ENCODE results near the gene ZBTB16. TPM values are rescaled to one million over a fixed set of nuclear protein-coding genes. Genes with fewer than 3 reads are reported as not detected.

Gene ZBTB16
- total RNA-seq, 1 experiment from 2014 or later, result 0.44 TPM

DNA sequence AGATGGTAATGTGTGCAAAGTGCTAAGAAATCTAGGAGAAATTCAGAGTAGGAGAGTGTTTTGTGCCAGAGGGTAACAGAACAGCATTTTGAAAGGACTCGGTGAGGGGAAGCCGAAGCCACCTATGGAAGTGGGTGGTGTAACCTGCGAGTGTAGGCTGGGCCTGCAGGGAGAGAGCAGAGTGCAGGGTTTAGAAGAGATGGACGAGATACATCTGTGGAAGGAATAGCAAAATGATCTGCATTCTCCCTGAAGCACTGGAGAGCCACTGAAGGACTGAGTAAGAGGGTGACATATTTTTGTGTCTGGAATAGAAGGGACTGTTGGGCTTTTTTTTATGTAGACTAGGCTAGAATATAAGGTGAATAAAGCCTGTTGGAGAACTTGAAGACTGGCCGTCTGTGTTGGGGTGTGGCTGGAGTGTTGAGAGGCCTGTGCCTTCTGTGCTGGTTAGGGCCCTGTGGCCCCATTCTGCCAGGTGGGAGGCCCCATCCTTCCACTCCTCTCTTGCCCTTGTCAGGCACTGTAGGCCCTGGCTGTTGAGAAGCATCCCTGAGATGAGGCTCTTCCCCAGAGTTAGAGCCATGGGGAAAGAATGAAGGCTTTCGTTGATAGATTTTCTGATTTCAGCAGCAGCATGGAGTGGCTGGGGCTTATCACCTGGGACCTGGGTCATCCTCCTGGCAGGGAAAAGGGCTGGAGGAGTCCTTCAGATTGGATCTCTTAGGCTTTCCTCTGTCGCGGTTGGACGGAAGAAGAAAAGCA is 102.2 kb downstream of the ZBTB16 start:
- no TSS peak for BruUV-seq (replicated peaks)
- Histone ChIP-seq H3K4me3 (no peak overlapping the region), H3K79me2 (ENCODE audit: low read depth) (no peaks in the 10 kb centered on the region), H3K9me3 (ENCODE audit: insufficient read depth, low read depth) (no peaks in the 10 kb centered on the region), H3K4me2 (no peak overlapping the region), H4K20me1 (ENCODE audit: insufficient read depth) (peaks cover 11% of the 10 kb centered on the region), H3K36me3 (ENCODE audit: low read depth) (no peaks in the 10 kb centered on the region), H3K4me1 (replicated peaks; ENCODE audit: insufficient read depth) (peaks cover 16% of the 10 kb centered on the region), H3F3A (ENCODE audit: insufficient read depth, low read depth) (no peaks in the 10 kb centered on the region), H3K27me3 (ENCODE audit: insufficient read depth, low read depth) (peaks cover 87% of the 10 kb centered on the region), H3K27ac (no peak overlapping the region), H2AFZ (no peak overlapping the region), H3K9me2 (ENCODE audit: insufficient read depth) (no peaks in the 10 kb centered on the region)
- ChIA-PET POLR2A (ENCODE audit: unreplicated experiment) (no interaction called here), CTCF (no interaction called here)
- DNase-seq, result no peak
- TF ChIP-seq, protein P1, sequence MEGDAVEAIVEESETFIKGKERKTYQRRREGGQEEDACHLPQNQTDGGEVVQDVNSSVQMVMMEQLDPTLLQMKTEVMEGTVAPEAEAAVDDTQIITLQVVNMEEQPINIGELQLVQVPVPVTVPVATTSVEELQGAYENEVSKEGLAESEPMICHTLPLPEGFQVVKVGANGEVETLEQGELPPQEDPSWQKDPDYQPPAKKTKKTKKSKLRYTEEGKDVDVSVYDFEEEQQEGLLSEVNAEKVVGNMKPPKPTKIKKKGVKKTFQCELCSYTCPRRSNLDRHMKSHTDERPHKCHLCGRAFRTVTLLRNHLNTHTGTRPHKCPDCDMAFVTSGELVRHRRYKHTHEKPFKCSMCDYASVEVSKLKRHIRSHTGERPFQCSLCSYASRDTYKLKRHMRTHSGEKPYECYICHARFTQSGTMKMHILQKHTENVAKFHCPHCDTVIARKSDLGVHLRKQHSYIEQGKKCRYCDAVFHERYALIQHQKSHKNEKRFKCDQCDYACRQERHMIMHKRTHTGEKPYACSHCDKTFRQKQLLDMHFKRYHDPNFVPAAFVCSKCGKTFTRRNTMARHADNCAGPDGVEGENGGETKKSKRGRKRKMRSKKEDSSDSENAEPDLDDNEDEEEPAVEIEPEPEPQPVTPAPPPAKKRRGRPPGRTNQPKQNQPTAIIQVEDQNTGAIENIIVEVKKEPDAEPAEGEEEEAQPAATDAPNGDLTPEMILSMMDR (conservative IDR thresholded peaks at IDR 0.05), result no peak
- TF ChIP-seq EZH2 (IDR thresholded peaks at IDR 0.05; ENCODE audit: low read depth), result no peak
- intact Hi-C loops (cut with micrococcal nuclease; ENCODE audit: unreplicated experiment), result no loop called here

DNA sequence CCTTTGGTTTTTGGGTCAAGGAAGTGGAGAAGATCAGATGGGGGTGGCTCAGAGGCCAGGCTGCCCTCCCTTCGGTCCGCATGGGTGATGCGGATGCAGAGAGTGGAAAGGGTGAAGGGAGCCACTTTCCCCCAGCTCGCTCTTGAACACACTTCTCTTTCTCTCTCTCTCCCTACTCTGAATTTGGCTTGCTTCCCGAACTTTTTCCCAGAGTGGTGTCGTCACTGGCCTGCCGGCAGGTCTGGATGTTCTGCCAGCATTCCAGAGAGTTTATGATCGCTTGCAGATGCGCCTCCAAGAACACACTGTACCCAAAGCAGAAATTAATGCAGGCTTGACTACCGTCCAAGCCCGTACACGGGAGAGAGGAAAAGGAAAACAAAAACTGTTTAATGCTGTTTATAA is 103.2 kb downstream of the ZBTB16 start:
- intact Hi-C loops (cut with micrococcal nuclease; ENCODE audit: unreplicated experiment), result no loop called here
- H3K4me2 ChIP-seq, result no peak overlapping the region
- TF ChIP-seq, protein P1 (conservative IDR thresholded peaks at IDR 0.05), result no peak
- no peak for TF ChIP-seq EZH2 (IDR thresholded peaks at IDR 0.05; ENCODE audit: low read depth)
- ChIA-PET POLR2A (ENCODE audit: unreplicated experiment) (no interaction called here), CTCF (no interaction called here)
- no TSS peak for BruUV-seq (replicated peaks)
- peaks cover 25% of the 10 kb centered on the region for H3K4me1 ChIP-seq (replicated peaks; ENCODE audit: insufficient read depth)
- H3K9me2 ChIP-seq (ENCODE audit: insufficient read depth), result no peaks in the 10 kb centered on the region
- H3K9me3 ChIP-seq (ENCODE audit: insufficient read depth, low read depth), result no peaks in the 10 kb centered on the region
- no peaks in the 10 kb centered on the region for H3K79me2 ChIP-seq (ENCODE audit: low read depth)
- DNase-seq, result peak in 1 of 2 experiments; percentile 45
- no peak overlapping the region for H2AFZ ChIP-seq
- H4K20me1 ChIP-seq (ENCODE audit: insufficient read depth), result peaks cover 6% of the 10 kb centered on the region
- no peak overlapping the region for H3K4me3 ChIP-seq
- no peaks in the 10 kb centered on the region for H3F3A ChIP-seq (ENCODE audit: insufficient read depth, low read depth)
- H3K27ac ChIP-seq, result no peak overlapping the region
- H3K27me3 ChIP-seq (ENCODE audit: insufficient read depth, low read depth), result peaks cover 86% of the 10 kb centered on the region
- H3K36me3 ChIP-seq (ENCODE audit: low read depth), result no peaks in the 10 kb centered on the region

DNA sequence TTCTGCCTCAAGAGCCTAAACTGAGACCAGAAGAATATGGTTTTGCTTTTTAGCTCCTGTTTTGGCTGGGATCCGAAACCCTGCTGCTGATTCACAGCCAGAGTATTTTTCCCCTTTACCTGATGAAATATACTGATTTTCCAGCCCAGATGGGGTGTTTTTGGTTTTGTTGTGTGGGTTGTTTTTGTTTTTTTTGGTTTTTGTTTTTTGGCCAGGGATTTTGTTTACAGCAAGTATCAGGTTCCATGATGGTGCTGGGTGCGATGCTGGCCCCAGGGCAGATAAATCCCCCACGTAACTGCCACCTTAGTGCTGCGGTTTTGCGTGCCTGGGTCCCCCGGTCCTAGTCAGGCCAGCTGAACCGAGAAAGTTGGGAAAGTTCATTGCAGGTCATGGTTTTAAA is 103.7 kb downstream of the ZBTB16 start:
- no peak overlapping the region for H3K4me2 ChIP-seq
- H3F3A ChIP-seq (ENCODE audit: insufficient read depth, low read depth), result no peaks in the 10 kb centered on the region
- H2AFZ ChIP-seq, result no peak overlapping the region
- ChIA-PET CTCF (no interaction called here), POLR2A (ENCODE audit: unreplicated experiment) (no interaction called here)
- peaks cover 6% of the 10 kb centered on the region for H4K20me1 ChIP-seq (ENCODE audit: insufficient read depth)
- H3K4me1 ChIP-seq (replicated peaks; ENCODE audit: insufficient read depth), result peaks cover 25% of the 10 kb centered on the region
- H3K9me3 ChIP-seq (ENCODE audit: insufficient read depth, low read depth), result no peaks in the 10 kb centered on the region
- no peaks in the 10 kb centered on the region for H3K9me2 ChIP-seq (ENCODE audit: insufficient read depth)
- no peak for DNase-seq
- no peak overlapping the region for H3K4me3 ChIP-seq
- TF ChIP-seq, protein P1 (conservative IDR thresholded peaks at IDR 0.05), result no peak
- TF ChIP-seq EZH2 (IDR thresholded peaks at IDR 0.05; ENCODE audit: low read depth), result no peak
- no peaks in the 10 kb centered on the region for H3K79me2 ChIP-seq (ENCODE audit: low read depth)
- intact Hi-C loops (cut with micrococcal nuclease; ENCODE audit: unreplicated experiment), result no loop called here
- peaks cover 86% of the 10 kb centered on the region for H3K27me3 ChIP-seq (ENCODE audit: insufficient read depth, low read depth)
- H3K36me3 ChIP-seq (ENCODE audit: low read depth), result no peaks in the 10 kb centered on the region
- no peak overlapping the region for H3K27ac ChIP-seq
- BruUV-seq (replicated peaks), result no TSS peak
